Osteocyte (in vitro differentiated cells): ENCODE results near the gene VEPH1. TPM values are rescaled to one million over a fixed set of nuclear protein-coding genes. Genes with fewer than 3 reads are reported as not detected.

Source experiments
- DNase-seq: peaks from one replicate; pipeline ENCODE4 v3.0.0; 2021; ENCODE audit warnings: mixed read lengths; ENCODE audit not compliant: unreplicated experiment; ENCODE audit errors: extremely low spot score
- H3K27ac Mint-ChIP-seq: one replicate; pipeline ENCODE4 v1.8.0; 2021; ENCODE audit warnings: mild to moderate bottlenecking, mixed read lengths; ENCODE audit not compliant: unreplicated experiment
- H3K27me3 Mint-ChIP-seq: one replicate; pipeline ENCODE4 v1.8.0; 2021; ENCODE audit warnings: mixed read lengths; ENCODE audit not compliant: unreplicated experiment
- H3K36me3 Mint-ChIP-seq: one replicate; pipeline ENCODE4 v1.8.0; 2021; ENCODE audit warnings: mixed read lengths; ENCODE audit not compliant: unreplicated experiment
- H3K4me1 Mint-ChIP-seq: one replicate; pipeline ENCODE4 v1.8.0; 2021; ENCODE audit warnings: mixed read lengths; ENCODE audit not compliant: unreplicated experiment
- H3K4me3 Mint-ChIP-seq: one replicate; pipeline ENCODE4 v1.8.0; 2021; ENCODE audit warnings: mild to moderate bottlenecking, moderate library complexity, mixed read lengths; ENCODE audit not compliant: unreplicated experiment
- H3K9me3 Mint-ChIP-seq: one replicate; pipeline ENCODE4 v1.8.0; 2021; ENCODE audit warnings: mixed read lengths; ENCODE audit not compliant: unreplicated experiment
- CTCF ChIP-seq: fragments of 200-600 bp; sonication (generic); IDR thresholded peaks from 2 replicates; pipeline ENCODE4 v1.5.0; 2021; ENCODE audit warnings: antibody characterized with exemption, mild to moderate bottlenecking, moderate library complexity
- total RNA-seq: library from RNA; stranded (reverse); gene quantifications from 2 replicates; pipeline ENCODE4 v1.2.1, GENCODE V29; 2021

Gene VEPH1
- total RNA-seq, 1 donor from 2014 or later, result 0.46 TPM

DNA sequence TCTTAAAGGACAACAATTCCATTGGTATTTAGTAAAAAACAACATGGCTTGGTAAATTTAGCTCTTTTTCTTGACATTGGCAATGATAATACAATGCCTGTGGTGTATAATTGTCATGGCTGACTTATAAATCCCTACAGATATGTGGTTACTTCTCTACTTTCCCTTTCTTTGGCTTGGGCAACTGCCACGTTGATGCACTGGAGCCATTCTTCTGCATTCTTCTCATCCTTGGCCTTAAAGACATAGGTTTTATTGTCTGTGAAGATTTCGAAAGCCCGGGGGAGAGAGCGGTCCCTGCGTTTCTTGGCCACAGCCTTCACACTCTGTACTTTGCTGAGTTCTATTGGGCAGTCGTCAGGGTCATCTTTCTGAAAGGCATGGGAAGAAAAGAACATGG lies 242.2 kb downstream of the VEPH1 start:
- Mint-ChIP-seq H3K4me1 (peaks cover 18% of the 10 kb centered on the region), H3K27me3 (no peaks in the 10 kb centered on the region), H3K36me3 (no peaks in the 10 kb centered on the region), H3K27ac (no peak overlapping the region), H3K4me3 (no peak overlapping the region), H3K9me3 (no peaks in the 10 kb centered on the region)
- DNase-seq, result no peak
- no peak for TF ChIP-seq CTCF

DNA sequence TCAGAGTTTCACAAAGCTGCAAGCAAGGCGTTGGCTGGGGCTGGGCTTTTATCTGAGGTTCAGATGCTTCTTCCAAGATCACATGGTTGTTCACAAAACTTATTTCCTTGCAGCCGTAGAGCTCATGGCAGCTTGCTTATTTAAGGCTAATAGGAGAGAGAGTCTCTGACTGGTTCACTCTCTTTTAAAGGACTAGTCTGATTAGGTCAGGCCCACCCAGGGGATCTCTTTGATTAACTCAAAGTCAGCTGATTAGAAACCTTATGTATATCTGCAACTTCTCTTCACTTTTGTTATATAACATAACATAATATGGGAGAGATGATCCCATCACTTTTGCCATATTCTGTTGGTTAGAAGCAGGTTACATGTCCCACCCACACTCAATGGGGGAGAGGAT lies 243.4 kb downstream of the VEPH1 start:
- DNase-seq, result no peak
- Mint-ChIP-seq H3K4me1 (peaks cover 18% of the 10 kb centered on the region), H3K27me3 (no peaks in the 10 kb centered on the region), H3K27ac (no peak overlapping the region), H3K4me3 (no peak overlapping the region), H3K36me3 (no peaks in the 10 kb centered on the region), H3K9me3 (no peaks in the 10 kb centered on the region)
- no peak for TF ChIP-seq CTCF

DNA sequence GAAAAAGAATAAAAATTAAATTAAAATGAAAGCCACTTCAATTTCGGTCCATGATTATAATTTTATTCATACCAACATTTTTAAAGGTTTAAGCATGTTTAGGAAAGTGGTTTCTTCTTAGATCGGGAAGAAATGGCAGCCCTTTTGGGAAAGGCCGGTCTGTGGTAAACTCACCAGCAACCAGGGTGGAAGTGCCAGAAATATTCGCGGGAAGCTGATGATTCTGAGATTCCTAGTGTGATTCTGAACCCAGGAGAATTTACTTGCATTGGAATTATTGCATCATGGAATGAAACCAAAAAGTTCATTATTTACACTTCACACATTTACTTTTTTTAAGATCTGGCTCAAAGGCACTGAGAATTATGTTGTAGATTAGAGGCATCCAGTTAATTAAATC lies 246.1 kb downstream of the VEPH1 start:
- Mint-ChIP-seq H3K4me1 (peaks cover 6% of the 10 kb centered on the region), H3K4me3 (no peak overlapping the region), H3K27me3 (no peaks in the 10 kb centered on the region), H3K27ac (no peak overlapping the region), H3K36me3 (no peaks in the 10 kb centered on the region), H3K9me3 (peaks cover 3% of the 10 kb centered on the region)
- TF ChIP-seq CTCF, result no peak
- no peak for DNase-seq

DNA sequence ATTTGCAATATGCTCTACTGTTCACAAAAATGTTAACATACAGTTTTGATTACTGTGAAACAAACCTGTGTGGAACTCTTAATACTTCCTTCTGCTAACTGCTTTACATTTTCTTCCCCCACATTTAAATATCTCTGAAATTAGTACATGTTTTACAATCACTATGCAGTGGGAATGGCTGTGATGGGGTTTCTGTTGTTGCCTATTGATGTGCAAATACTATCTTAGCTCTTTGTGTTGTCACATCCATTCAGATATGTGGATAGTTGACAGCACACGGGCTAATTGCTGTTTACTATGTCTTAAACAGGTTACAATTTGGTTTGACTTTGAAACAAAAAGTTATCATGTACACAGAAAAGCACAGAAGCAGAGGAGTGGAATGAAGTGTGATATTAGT lies 247.4 kb downstream of the VEPH1 start:
- H3K27me3 Mint-ChIP-seq, result no peaks in the 10 kb centered on the region
- peaks cover 4% of the 10 kb centered on the region for H3K4me1 Mint-ChIP-seq
- H3K9me3 Mint-ChIP-seq, result peaks cover 3% of the 10 kb centered on the region
- no peaks in the 10 kb centered on the region for H3K36me3 Mint-ChIP-seq
- no peak overlapping the region for H3K4me3 Mint-ChIP-seq
- no peak overlapping the region for H3K27ac Mint-ChIP-seq
- no peak for TF ChIP-seq CTCF
- no peak for DNase-seq

DNA sequence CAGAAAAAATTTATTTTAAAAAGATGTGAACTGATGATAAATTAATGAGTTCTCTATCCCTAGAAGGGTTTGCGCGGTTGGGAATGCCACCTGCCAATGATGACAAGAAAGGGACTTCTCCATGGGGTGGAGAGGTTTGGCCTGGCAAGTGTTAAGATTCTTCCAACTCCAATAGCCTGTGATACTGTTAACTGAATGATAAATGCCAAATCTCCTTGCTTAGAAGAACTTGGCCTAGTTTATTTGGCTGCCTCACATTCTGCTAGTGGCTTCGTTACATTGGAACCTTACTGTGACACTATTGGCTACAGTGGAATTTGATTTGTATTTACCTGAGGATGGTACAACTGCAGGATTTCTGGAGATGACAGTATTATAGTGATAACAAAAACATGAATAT lies 251.5 kb downstream of the VEPH1 start:
- H3K9me3 Mint-ChIP-seq, result peaks cover 3% of the 10 kb centered on the region
- TF ChIP-seq CTCF, result no peak
- H3K4me1 Mint-ChIP-seq, result peaks cover 26% of the 10 kb centered on the region
- DNase-seq, result no peak
- H3K36me3 Mint-ChIP-seq, result no peaks in the 10 kb centered on the region
- H3K4me3 Mint-ChIP-seq, result no peak overlapping the region
- H3K27ac Mint-ChIP-seq, result no peak overlapping the region
- H3K27me3 Mint-ChIP-seq, result no peaks in the 10 kb centered on the region
